AG08395 (cell line): ENCODE results near the gene MDN1.

Experiments
- DNase-seq: peaks from one replicate; pipeline ENCODE4 v3.0.0; 2012; ENCODE audit warnings: mixed read lengths, low spot score

Gene MDN1

GRCh38 chr6:89596484-89596883 is 223.1 kb downstream of the MDN1 start:
- no peak for DNase-seq

- DNase-seq: no peak
These were observed 223.5 kb downstream of the MDN1 start for GRCh38 chr6:89596056-89596455.
